SH-SY5Y (cell line): ENCODE measurements around the gene GPX5.

Source experiments
- GATA2 ChIP-seq: IDR thresholded peaks from 2 replicates; pipeline ENCODE4 v1.6.1; 2011; ENCODE audit warnings: mild to moderate bottlenecking, low read depth, low read length
- GATA3 ChIP-seq: IDR thresholded peaks from 2 replicates; pipeline ENCODE4 v1.6.1; 2011; ENCODE audit warnings: low read depth, mild to moderate bottlenecking, low read length, moderate library complexity

GPX5 gene, protein sequence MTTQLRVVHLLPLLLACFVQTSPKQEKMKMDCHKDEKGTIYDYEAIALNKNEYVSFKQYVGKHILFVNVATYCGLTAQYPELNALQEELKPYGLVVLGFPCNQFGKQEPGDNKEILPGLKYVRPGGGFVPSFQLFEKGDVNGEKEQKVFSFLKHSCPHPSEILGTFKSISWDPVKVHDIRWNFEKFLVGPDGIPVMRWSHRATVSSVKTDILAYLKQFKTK

DNA sequence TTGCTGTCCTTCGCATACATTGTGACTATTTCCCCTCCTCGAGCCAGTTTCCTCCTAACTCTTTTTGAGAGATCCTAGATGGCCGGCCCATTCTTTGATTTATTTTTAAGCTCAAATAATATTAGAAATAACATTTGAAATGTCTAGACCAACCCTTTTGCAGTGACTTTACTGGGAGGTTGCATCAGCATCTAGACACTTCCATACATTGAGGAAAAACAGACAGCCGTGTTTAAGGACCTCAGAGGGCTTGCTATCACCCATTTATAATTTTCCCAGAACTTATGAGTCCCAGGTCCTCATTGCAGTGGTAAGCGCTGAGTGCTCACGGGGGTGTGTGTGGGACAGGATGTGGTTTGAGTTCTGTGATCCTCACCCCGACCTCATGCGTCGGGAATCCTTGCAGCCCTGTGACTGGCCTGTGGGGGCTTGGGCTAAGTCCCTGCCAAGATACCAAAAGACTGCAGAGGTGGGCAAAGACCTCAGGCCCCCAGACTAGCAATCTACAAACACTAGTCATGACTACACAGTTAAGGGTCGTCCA is at the start of gene GPX5:
GPX5 (plus strand) TSS at position 386 of the 544 bp plus-strand sequence; CDS start at position 519, 133 bp downstream.
- TF ChIP-seq GATA3: no peak
- no peak for TF ChIP-seq GATA2

DNA sequence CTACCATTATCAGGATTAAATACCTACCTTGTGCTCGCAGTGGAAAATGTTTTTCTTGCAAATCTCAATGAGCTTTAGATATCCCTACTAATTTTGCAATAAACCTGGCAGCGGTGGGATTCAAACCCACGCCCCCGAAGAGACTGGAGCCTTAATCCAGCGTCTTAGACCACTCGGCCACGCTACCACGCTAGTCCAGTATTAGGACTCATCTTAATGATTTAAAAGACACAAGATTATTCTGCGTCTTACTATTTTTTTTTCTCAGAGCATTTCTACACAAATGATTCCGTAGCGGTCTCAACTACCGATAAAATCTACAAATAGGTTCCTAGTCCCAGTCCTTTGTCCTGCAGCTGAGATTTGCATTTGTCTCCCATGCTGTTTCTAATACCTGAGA is 47.2 kb upstream of the GPX5 start:
- TF ChIP-seq GATA2: no peak
- no peak for TF ChIP-seq GATA3

DNA sequence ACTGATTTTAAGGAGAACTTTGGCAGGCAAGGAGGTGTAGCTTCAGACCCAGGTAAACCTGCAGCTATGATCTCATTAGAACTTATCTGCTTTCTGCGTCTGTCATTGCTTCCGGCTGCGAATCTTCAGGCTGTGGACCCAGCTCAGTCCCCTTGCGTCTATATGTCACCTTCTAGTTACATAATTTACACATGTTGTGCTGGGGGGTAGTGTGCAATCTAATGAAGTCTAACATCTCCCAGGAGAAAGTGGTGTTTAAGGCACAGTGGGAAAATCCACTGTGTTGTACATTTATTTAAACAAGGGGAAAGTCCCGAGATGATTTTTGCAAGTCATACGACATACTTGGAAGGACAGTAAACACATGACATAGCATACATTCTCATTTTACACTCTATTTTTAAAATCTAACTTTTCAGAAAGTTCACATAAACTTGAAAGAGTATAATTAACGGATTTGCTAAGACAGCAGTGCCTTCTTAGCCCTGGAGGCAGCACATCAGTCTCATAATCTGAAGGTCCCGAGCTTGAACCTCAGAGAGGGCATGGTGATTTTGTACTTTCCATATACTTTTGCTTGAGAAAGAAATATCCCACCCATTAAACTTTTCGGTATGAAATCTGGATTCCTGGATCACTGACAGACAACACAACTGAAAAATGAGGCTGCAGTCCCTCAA is 45.3 kb upstream of the GPX5 start:
- TF ChIP-seq GATA3 (no peak), GATA2 (no peak)

DNA sequence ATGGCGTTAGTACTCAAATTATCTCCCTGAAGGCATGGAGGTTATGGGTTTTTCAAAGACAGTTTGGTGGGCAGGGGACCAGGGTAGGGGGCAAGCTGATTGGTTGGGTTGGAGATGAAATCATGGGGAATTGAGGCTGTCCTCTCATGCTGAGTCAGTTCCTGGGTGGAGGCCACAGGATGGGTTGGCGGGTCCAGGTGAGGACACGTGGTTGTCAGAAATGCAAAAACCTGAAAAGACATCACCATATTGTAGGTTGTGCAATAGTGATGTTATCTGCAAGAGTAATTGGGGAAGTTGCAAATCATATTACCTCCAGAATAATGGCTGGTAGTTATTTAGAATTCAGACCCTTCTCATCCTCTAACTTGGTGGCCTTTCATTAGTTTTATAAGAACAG is 40.2 kb upstream of the GPX5 start:
- TF ChIP-seq GATA2 (no peak), GATA3 (no peak)

DNA sequence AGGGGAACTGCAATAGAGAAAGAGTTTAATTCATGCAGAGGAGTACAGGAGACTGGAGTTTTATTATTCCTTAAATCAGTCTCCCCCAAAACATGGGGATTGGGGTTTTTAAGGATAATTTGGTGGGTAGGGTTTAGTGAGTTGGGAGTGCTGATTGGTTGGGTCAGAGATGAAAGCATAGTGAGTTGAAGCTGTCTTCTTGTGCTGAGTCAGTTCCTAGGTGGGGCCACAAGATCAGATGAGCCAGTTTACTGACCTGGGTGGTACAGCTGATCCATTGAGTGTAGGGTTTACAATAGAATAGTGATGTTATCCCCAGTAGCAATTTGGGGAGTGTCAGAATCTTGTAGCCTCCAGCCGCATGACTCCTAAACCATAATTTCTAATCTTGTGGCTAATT is 39.1 kb upstream of the GPX5 start:
- no peak for TF ChIP-seq GATA3
- no peak for TF ChIP-seq GATA2

DNA sequence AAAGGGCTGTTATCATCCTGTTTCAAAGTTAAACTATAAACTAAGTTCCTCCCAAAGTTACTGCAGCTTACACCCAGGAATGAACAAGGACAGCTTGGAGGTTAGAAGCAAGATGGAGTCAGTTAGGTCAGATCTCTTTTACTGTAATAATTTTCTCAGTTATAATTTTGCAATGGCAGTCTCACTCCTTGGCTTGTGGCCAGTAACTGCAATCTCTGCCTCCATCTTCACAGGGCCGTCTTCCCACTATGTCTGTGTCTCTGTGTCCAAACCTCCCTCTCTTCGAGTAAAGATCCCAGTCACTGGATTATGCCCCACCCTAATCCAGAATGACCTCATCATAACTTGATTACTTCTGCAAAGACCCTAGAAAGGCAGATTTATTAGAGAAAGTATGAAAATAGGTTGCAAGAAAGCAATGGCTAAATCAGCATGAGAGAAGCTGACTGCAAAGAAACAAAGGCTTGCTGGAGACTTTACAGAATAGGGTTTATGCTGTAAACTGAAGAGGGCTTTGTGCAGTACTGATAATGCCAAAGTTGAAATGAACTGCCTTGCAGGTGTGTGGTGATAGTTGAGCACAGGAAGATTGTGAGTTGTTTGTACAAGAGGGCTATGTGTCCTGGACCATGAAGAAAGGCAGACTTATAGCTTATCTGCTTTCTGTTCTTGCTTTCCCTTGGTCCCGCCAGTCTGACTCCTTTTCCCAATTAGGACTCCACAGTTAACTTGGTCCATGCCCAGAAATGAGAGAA is 38.5 kb upstream of the GPX5 start:
- TF ChIP-seq GATA2: peak; percentile 35; the same call in 1 of the 2 replicates
- no peak for TF ChIP-seq GATA3

DNA sequence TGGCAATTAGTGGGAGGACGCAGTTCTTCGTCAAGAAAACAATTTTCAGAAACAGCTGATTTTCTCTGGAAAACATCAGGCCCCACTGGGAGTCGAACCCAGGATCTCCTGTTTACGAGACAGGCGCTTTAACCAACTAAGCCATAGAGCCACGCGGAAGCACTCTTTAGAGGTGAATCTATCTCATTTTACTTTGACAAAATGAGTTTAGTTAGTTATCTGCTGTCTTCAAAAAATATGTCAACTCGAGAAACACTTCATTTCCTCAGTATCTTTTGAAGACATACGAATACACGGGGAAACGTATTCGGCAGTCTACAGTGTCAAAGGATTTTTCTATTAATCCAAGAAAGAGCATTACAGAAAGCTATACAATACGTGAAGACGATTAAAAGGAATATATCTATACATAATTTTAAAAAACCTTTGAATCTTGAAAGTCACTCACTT is 36.7 kb upstream of the GPX5 start:
- TF ChIP-seq GATA3 (no peak), GATA2 (no peak)

DNA sequence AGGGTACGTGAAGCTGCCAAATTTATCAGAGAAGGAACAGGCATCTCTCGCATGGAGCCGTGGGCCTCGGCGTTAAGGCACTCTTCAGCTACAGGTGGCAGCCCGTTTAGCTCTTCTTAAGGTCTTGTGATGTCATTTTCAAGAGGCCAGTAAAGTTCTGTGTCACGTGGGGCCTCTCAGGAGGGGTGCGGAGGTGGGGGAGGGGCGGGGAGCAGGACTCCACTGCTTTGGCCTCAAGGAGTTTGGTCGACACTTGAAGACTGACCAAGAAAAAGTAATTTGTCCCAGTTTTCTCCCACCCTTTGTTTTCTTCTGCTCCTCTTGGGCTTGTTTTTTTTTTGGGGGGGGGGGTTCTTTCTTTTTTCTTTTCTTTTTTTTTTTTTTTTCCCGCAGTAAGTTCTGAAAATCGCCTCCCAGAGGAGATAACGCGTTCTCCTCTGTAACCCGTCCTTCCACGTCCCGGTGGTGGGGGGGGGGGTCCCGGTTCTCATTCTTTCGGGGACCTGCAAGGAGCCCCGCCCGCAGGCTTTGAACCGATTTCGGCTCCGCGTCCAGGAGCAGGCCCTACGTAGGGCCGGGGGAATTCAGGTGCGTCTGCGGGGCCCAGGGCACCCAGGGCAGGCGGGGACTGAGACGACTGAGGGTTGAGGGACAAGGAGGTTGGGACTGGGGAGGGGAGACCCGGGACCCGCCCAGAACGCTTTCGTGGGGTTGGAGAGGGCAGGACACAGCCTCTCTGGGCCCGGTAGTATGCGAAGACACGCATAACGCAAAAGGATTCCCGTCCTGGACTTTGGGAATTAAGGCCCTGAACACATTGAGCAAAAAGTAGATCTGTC is 36.1 kb upstream of the GPX5 start:
- TF ChIP-seq GATA3: no peak
- no peak for TF ChIP-seq GATA2

DNA sequence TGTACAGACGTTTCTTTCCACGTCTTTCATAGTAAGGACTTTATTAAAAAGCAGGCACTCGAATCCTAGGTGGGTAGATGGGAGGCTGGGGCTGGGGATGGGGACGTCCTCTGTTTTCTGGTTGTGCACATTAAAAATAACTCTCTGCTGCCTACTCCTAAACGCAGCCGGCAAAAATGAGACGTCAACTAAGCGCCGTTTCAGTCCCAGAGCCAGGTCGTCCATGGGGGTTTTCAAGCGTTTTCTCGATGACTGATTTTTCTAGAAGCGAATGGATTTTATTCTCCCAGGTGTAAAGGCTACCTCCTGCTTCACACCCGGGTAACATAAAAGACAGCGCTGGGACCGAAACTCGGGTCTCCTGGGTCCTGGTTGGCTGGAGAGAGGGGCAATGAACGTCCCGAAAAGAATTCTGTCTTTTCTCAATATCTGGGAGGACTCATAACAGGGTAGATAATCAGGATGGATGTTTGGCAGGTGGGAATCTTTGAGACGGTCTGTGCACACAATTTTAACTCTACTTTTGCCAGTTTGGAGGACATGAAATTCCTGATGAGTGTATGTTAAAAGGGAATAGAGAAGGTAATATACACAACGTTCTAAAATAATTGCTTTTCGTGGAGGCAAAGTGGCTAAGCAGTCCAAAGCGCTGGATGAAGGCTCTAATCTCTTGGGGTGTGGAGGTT is 35.3 kb upstream of the GPX5 start:
- no peak for TF ChIP-seq GATA2
- no peak for TF ChIP-seq GATA3

DNA sequence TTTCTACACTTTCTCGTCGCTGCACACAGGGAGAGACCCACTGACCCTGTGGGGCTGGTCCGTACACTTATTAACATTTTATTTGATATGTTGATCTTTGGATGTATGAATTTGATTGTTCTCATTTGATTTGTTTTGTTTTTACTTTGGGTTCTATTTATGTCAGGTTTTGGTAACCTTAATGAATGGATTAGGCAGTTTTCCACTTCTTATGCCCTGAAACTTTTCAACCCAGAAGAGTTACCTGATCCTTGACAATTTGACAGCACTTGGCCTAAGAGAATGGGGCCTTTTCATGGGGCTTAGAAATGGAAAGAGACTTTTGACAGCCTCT is 33.7 kb upstream of the GPX5 start:
- no peak for TF ChIP-seq GATA3
- no peak for TF ChIP-seq GATA2

DNA sequence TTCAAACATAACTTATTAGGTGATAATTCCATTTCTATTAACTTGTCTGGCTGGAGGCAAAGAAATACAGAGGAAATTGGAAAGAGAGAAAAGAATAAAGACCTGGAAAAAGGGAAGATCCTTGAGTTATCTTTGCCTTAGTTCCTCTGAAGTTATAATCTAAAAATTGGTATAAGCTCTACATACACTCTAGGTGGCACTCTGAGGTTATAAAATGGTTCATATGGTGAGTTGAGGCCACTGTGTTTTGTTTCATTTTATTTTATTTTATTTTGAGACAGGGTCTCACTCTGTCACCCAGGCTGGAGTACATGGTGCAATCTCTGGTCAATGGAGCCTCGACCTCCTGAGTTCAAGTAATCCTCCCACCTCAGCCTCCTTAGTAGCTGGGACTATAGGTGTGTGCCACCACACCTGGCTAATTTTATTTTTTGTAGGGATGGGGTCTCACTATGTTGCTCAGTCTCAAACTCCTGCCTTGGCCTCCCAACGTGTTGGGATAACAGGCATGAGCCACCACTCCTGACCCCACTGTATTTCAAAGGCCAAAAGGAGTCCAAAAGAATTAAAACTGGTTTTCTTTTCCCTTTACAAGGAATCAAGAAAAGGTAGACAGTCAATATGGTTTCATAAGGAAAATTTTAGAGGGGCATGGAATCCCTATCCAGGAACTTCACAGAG is 29.4 kb upstream of the GPX5 start:
- TF ChIP-seq GATA2: no peak
- TF ChIP-seq GATA3: no peak

DNA sequence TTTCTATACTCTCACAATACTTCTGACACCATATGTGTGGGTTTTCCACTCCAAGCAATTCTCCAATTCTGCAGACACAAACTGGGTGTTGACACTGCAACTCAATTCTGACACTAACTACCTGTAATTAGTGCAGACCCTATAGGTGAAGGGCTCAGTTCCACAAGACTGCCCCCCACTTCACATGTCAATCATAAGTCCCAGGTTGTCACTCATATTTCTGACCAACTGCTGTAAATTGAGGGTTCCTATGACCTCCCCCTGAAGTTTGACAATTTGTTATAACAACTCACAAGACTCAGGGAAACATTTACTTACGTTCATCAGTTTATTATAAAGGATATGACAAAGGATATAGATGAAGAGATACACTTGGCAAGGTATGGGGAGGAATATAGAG is 28.4 kb upstream of the GPX5 start:
- no peak for TF ChIP-seq GATA2
- no peak for TF ChIP-seq GATA3

DNA sequence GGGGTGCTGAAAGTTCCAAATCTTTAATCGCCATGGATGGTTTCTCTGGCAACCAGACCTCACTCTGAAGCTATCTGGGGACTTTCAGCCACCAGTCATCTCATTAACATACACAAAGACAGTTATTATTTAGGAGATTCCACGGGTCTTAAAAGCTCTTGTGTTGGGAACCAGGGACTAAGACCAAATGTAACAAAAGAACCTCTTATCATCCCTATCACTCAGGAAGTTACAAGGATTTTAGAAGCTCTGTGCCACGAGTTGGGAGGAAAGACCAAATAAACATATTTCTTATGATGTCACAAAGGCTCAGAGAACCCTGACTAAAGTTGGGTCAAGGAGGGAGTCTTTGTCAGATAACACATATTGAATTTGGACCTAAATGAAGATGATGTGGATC is 27.8 kb upstream of the GPX5 start:
- no peak for TF ChIP-seq GATA3
- TF ChIP-seq GATA2: no peak

DNA sequence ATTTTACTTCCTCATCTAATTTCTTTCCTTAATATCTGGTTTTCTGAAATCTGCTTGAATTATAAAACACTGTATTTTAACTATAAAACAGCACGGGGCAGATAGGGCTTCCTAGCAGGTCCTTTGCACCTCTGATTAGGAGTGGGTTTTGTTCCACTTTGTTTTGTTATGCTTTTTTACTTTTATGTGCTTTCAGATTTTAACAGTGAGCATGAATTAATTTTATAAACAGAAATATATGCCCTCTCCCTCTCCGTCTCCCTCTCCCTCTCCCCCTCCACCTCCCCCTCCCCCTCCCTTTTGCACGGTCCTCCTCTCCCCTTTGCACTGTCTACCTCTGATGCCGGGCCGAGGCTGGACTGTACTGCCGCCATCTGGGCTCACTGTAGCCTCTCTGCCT is 24.4 kb upstream of the GPX5 start:
- TF ChIP-seq GATA2 (no peak), GATA3 (no peak)
